ENCODE data around the gene TRIM47.
"Not testable (repeated sequence)": the region's sequence is repeated elsewhere in the genome, so short reads cannot be mapped to it uniquely, and the experiment has no call there.

Gene TRIM47

GRCh38 chr17:75898065-75898464 lies 19.7 kb upstream of the TRIM47 start:
- Mint-ChIP-seq H3K9me3 (no peaks in the 10 kb centered on the region), H3K4me3 (peak overlapping the region in 1 of 2 donors; percentile 60), H3K27me3 (no peaks in the 10 kb centered on the region), H3K4me1 (peaks cover 47% of the 10 kb centered on the region), H3K27ac (peak overlapping the region in 1 of 2 donors; percentile 63)
- no peak for ATAC-seq
- no peak for DNase-seq

GRCh38 chr17:75897160-75898019 lies 19.0 kb upstream of the TRIM47 start:
- peak overlapping the region; percentile 53 to 60 for H3K4me3 Mint-ChIP-seq
- H3K27me3 Mint-ChIP-seq, result no peaks in the 10 kb centered on the region
- peak overlapping the region; percentile 66 to 82 for H3K27ac Mint-ChIP-seq
- H3K9me3 Mint-ChIP-seq, result no peaks in the 10 kb centered on the region
- H3K4me1 Mint-ChIP-seq, result peaks cover 47% of the 10 kb centered on the region
- no peak for ATAC-seq
- DNase-seq, result no peak

- H3K27ac Mint-ChIP-seq, result peak within 1 kb of the TSS; percentile 82 to 90
- H3K4me1 Mint-ChIP-seq, result peaks cover 45% of the 10 kb centered on the region
- DNase-seq (peak; percentile 73 to 80), ATAC-seq (peak; percentile 88)
- peak within 1 kb of the TSS; percentile 73 to 88 for H3K4me3 Mint-ChIP-seq
- H3K9me3 Mint-ChIP-seq, result no peaks in the 10 kb centered on the region
- no peaks in the 10 kb centered on the region for H3K27me3 Mint-ChIP-seq
These were observed 18.2 kb upstream of the TRIM47 start, which contains the start of gene TRIM65 for GRCh38 chr17:75896415-75897159. Gene TRIM65 (minus strand): TSS chr17:75896951. CDS start chr17:75896937, 14 bp downstream.

- ATAC-seq (no peak), DNase-seq (no peak)
- peak overlapping the region; percentile 82 to 90 for H3K27ac Mint-ChIP-seq
- H3K27me3 Mint-ChIP-seq, result no peaks in the 10 kb centered on the region
- H3K9me3 Mint-ChIP-seq, result no peaks in the 10 kb centered on the region
- peak overlapping the region; percentile 73 to 88 for H3K4me3 Mint-ChIP-seq
- H3K4me1 Mint-ChIP-seq, result peaks cover 44% of the 10 kb centered on the region
These were observed 17.2 kb upstream of the TRIM47 start for GRCh38 chr17:75895370-75896155.

- no peak for ATAC-seq
- Mint-ChIP-seq H3K9me3 (no peaks in the 10 kb centered on the region), H3K4me1 (peaks cover 52% of the 10 kb centered on the region), H3K27ac (peak overlapping the region; percentile 82 to 96), H3K4me3 (peak overlapping the region in 1 of 2 donors; percentile 6), H3K27me3 (no peaks in the 10 kb centered on the region)
- DNase-seq, result no peak
These were observed 15.8 kb upstream of the TRIM47 start for GRCh38 chr17:75894049-75894733.

- peaks cover 53% of the 10 kb centered on the region for H3K4me1 Mint-ChIP-seq
These were observed 15.1 kb upstream of the TRIM47 start for GRCh38 chr17:75893305-75894048.

GRCh38 chr17:75892556-75893224 lies 14.3 kb upstream of the TRIM47 start:
- ATAC-seq (no peak), DNase-seq (no peak)
- Mint-ChIP-seq H3K9me3 (no peaks in the 10 kb centered on the region), H3K4me3 (no peak overlapping the region), H3K27me3 (no peaks in the 10 kb centered on the region), H3K4me1 (peaks cover 51% of the 10 kb centered on the region), H3K27ac (no peak overlapping the region)

More at GRCh38 chr17:75893305-75894048, 15.1 kb upstream of the TRIM47 start:
- Mint-ChIP-seq H3K27ac (peak overlapping the region; percentile 42 to 82), H3K9me3 (no peaks in the 10 kb centered on the region), H3K27me3 (no peaks in the 10 kb centered on the region), H3K4me3 (peak overlapping the region in 1 of 2 donors; percentile 6)
- ATAC-seq (no peak), DNase-seq (no peak)

GRCh38 chr17:75891605-75892555 lies 13.5 kb upstream of the TRIM47 start:
- Mint-ChIP-seq H3K27me3 (no peaks in the 10 kb centered on the region), H3K4me3 (no peak overlapping the region), H3K27ac (no peak overlapping the region), H3K4me1 (peaks cover 44% of the 10 kb centered on the region), H3K9me3 (no peaks in the 10 kb centered on the region)
- ATAC-seq (no peak), DNase-seq (no peak)

- Mint-ChIP-seq H3K27me3 (no peaks in the 10 kb centered on the region), H3K27ac (no peak overlapping the region), H3K9me3 (no peaks in the 10 kb centered on the region), H3K4me1 (peaks cover 44% of the 10 kb centered on the region), H3K4me3 (no peak overlapping the region)
- DNase-seq (no peak), ATAC-seq (no peak)
These were observed 12.7 kb upstream of the TRIM47 start for GRCh38 chr17:75891022-75891604.

GRCh38 chr17:75889454-75889853 lies 11.1 kb upstream of the TRIM47 start:
- Mint-ChIP-seq H3K27ac (peak overlapping the region in 1 of 2 donors; percentile 33), H3K27me3 (no peaks in the 10 kb centered on the region), H3K9me3 (no peaks in the 10 kb centered on the region), H3K4me1 (peaks cover 27% of the 10 kb centered on the region), H3K4me3 (no peak overlapping the region)
- DNase-seq (no peak), ATAC-seq (peak; percentile 58)

GRCh38 chr17:75888484-75888883 lies 10.1 kb upstream of the TRIM47 start:
- Mint-ChIP-seq H3K4me3 (no peak overlapping the region), H3K4me1 (peaks cover 17% of the 10 kb centered on the region), H3K27ac (no peak overlapping the region), H3K9me3 (no peaks in the 10 kb centered on the region), H3K27me3 (no peaks in the 10 kb centered on the region)
- DNase-seq, result no peak
- ATAC-seq, result no peak

- H3K4me1 Mint-ChIP-seq, result peaks cover 25% of the 10 kb centered on the region
- not testable (repeated sequence) for H3K27ac Mint-ChIP-seq, ATAC-seq, H3K27me3 Mint-ChIP-seq, H3K9me3 Mint-ChIP-seq, H3K4me3 Mint-ChIP-seq, DNase-seq
These were observed 7.5 kb upstream of the TRIM47 start for GRCh38 chr17:75885860-75886259.

GRCh38 chr17:75885431-75885830 lies 7.0 kb upstream of the TRIM47 start:
- H3K27ac Mint-ChIP-seq, result no peak overlapping the region
- no peaks in the 10 kb centered on the region for H3K9me3 Mint-ChIP-seq

More at GRCh38 chr17:75885431-75885830, 7.0 kb upstream of the TRIM47 start:
- Mint-ChIP-seq H3K4me1 (peaks cover 22% of the 10 kb centered on the region), H3K27me3 (peaks cover 3% of the 10 kb centered on the region), H3K4me3 (no peak overlapping the region)
- ATAC-seq (no peak), DNase-seq (no peak)

Data from stimulated activated naive CD8-positive, alpha-beta T cell treated with anti-CD3 and anti-CD28 coated beads, Interleukin-15, amount 100 ng/mL, for 72 hours (primary cell).